Measurements from ENCODE around the gene EXOC4.

Gene EXOC4

DNA sequence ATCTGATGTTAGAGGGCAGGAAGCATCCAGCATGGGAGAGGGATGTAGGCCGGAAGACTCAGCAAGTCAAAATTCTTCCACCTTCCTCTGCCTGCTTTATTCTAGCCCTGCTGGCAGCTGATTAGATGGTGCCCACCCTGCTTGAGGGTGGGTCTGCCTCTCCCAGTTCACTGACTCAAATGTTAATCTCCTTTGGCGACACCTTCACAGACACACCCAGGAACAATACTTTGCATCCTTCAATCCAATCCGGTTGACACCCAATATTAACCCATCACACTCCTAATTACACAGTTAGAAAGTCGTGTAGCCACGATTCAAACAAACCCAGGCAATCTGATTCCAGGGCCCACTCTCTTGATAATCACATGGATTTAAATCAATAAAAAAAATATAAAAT is 440.4 kb downstream of the EXOC4 start:
- Mint-ChIP-seq H3K27ac (no peak overlapping the region), H3K9me3 (no peaks in the 10 kb centered on the region), H3K4me1 (peaks cover 16% of the 10 kb centered on the region), H3K27me3 (ENCODE audit: low read depth) (no peaks in the 10 kb centered on the region), H3K4me3 (no peak overlapping the region), H3K36me3 (ENCODE audit: low read depth) (no peaks in the 10 kb centered on the region)
- TF ChIP-seq, protein P1, sequence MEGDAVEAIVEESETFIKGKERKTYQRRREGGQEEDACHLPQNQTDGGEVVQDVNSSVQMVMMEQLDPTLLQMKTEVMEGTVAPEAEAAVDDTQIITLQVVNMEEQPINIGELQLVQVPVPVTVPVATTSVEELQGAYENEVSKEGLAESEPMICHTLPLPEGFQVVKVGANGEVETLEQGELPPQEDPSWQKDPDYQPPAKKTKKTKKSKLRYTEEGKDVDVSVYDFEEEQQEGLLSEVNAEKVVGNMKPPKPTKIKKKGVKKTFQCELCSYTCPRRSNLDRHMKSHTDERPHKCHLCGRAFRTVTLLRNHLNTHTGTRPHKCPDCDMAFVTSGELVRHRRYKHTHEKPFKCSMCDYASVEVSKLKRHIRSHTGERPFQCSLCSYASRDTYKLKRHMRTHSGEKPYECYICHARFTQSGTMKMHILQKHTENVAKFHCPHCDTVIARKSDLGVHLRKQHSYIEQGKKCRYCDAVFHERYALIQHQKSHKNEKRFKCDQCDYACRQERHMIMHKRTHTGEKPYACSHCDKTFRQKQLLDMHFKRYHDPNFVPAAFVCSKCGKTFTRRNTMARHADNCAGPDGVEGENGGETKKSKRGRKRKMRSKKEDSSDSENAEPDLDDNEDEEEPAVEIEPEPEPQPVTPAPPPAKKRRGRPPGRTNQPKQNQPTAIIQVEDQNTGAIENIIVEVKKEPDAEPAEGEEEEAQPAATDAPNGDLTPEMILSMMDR (IDR thresholded peaks at IDR 0.05; ENCODE audit: unreplicated experiment in 3 of 3), result no peak

DNA sequence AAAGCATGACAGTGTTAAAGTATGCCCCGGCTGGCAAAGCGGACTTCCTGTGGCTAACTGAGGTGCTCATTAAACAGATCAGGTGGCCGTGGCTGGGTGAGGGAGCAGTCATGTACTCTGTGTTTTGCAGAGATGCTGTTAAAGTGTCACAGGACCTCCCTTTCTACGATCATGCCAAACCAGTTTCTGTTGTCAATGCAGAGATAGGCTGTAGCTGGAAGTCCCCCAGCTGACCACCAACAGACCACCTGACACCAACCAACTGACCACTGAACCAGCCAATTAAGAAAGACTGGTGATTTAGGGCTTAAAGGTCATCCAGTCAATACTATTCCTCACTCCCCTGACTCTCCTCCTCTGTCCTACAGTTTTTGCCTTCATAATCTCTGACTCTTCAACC is 443.2 kb downstream of the EXOC4 start:
- H3K27ac Mint-ChIP-seq, result no peak overlapping the region
- H3K4me3 Mint-ChIP-seq, result no peak overlapping the region
- H3K4me1 Mint-ChIP-seq, result peaks cover 8% of the 10 kb centered on the region
- no peaks in the 10 kb centered on the region for H3K36me3 Mint-ChIP-seq (ENCODE audit: low read depth)
- TF ChIP-seq, protein P1 (IDR thresholded peaks at IDR 0.05; ENCODE audit: unreplicated experiment in 3 of 3), result no peak
- no peaks in the 10 kb centered on the region for H3K9me3 Mint-ChIP-seq
- no peaks in the 10 kb centered on the region for H3K27me3 Mint-ChIP-seq (ENCODE audit: low read depth)

DNA sequence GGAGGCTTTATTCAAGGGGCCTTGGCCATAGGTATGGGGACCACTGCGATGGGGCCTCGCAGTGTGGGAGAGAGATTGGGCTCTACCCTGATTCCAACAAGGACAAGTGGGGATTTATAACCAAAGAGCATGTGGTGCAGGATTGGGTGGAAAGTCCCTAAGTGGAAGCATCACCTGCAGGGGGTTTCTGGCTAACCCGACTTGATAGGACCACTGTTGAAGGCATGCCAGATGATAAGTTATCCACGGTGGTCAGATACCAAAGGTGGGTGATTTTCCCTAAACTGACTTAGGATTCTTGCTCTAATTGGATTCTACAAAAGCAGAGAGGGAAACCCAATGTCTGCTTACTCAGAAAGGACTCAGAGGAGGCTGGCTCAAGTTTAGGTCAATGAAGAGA is 444.7 kb downstream of the EXOC4 start:
- no peaks in the 10 kb centered on the region for H3K27me3 Mint-ChIP-seq (ENCODE audit: low read depth)
- H3K4me1 Mint-ChIP-seq, result peaks cover 8% of the 10 kb centered on the region
- H3K4me3 Mint-ChIP-seq, result no peak overlapping the region
- no peaks in the 10 kb centered on the region for H3K9me3 Mint-ChIP-seq
- TF ChIP-seq, protein P1 (IDR thresholded peaks at IDR 0.05; ENCODE audit: unreplicated experiment in 3 of 3), result no peak
- H3K27ac Mint-ChIP-seq, result no peak overlapping the region
- H3K36me3 Mint-ChIP-seq (ENCODE audit: low read depth), result no peaks in the 10 kb centered on the region

DNA sequence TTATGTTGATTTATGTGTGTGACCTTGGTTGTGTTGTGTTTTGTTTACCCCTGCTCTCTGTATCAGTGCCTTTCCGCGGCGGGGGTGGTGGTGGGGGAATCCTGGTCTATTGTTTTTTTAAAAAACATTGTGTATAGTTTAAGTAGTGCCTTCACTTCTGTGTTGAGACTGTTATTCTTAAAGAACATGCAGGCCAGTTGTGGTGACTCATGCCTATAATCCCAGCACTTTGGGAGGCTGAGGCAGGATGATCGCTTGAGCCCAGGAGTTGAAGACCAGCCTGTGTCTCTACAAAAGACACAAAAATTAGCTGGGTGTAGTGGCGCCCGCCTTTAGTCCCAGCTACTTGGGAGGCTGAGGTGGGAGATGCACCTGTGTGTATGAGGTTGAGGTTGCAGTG is 445.2 kb downstream of the EXOC4 start:
- no peak overlapping the region for H3K4me3 Mint-ChIP-seq
- H3K4me1 Mint-ChIP-seq, result peaks cover 14% of the 10 kb centered on the region
- TF ChIP-seq, protein P1 (IDR thresholded peaks at IDR 0.05; ENCODE audit: unreplicated experiment in 3 of 3), result no peak
- H3K36me3 Mint-ChIP-seq (ENCODE audit: low read depth), result no peaks in the 10 kb centered on the region
- H3K9me3 Mint-ChIP-seq, result no peaks in the 10 kb centered on the region
- no peak overlapping the region for H3K27ac Mint-ChIP-seq
- H3K27me3 Mint-ChIP-seq (ENCODE audit: low read depth), result no peaks in the 10 kb centered on the region

DNA sequence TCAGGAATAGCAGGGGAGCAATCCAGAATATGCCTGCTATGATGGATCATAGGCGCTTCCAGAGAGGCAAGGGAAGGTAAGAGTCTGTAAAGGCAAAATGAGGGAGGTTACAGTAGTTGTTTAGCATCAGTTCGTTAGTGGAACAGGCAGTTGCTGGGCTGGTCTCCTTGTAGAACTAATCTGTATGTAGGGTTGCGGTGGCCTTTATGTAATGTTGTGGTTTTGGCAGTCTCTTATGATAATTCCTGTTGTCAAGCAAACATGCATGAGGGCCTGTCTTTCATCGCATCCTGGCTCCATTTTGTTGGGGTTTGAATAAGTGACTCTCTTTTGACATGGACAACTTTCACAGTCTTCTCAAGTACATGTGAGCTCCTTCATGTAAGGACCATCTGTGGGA is 446.5 kb downstream of the EXOC4 start:
- Mint-ChIP-seq H3K27me3 (ENCODE audit: low read depth) (no peaks in the 10 kb centered on the region), H3K4me3 (no peak overlapping the region), H3K4me1 (peaks cover 24% of the 10 kb centered on the region), H3K36me3 (ENCODE audit: low read depth) (no peaks in the 10 kb centered on the region), H3K9me3 (no peaks in the 10 kb centered on the region), H3K27ac (no peak overlapping the region)
- TF ChIP-seq, protein P1 (IDR thresholded peaks at IDR 0.05; ENCODE audit: unreplicated experiment in 3 of 3), result no peak

DNA sequence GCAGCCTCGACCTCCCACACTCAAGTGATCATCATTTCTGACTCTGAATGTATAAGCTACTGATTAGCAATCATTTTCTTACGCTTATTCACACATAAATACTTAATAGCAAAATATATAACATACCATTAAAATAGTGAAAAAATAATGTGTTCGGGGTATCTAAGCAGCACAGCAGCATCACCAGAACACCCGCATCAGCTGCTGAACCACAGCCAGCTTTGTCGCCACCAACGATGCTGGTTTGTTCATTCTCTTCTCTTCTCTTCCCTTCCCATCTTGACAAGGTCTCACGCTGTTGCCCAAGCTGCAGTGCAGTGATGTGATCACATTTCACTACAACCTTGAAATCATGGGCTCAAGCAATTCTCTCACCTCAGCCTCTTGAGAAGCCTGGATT is 449.2 kb downstream of the EXOC4 start:
- no peaks in the 10 kb centered on the region for H3K36me3 Mint-ChIP-seq (ENCODE audit: low read depth)
- no peaks in the 10 kb centered on the region for H3K9me3 Mint-ChIP-seq
- TF ChIP-seq, protein P1 (IDR thresholded peaks at IDR 0.05; ENCODE audit: unreplicated experiment in 3 of 3), result no peak
- H3K4me1 Mint-ChIP-seq, result peaks cover 20% of the 10 kb centered on the region
- no peak overlapping the region for H3K4me3 Mint-ChIP-seq
- H3K27me3 Mint-ChIP-seq (ENCODE audit: low read depth), result no peaks in the 10 kb centered on the region
- H3K27ac Mint-ChIP-seq, result no peak overlapping the region

Measured in nephron (organoid).